Immature natural killer cell (primary cell): Measurements from ENCODE around the gene KRT5. TPM values are rescaled to one million over a fixed set of nuclear protein-coding genes. Genes with fewer than 3 reads are reported as not detected.
A peak's percentile ranks its signal among the peaks of the same experiment; 100 is the strongest.

ENCODE experiments used
- DNase-seq, 3 donors: peaks; one replicate each; pipeline ENCODE4 v3.0.0; 2022; ENCODE audit warnings: mixed read lengths in 1 of 3
- H3K27ac Mint-ChIP-seq, 6 donors: one replicate each; pipeline ENCODE4 v1.8.0; 2020; ENCODE audit warnings: mixed read lengths in 6 of 6, mild to moderate bottlenecking in 5 of 6, inconsistent platforms in 4 of 6, moderate library complexity in 3 of 6
- H3K27me3 Mint-ChIP-seq, 3 donors: one replicate each; pipeline ENCODE4 v1.8.0; 2020 to 2021; ENCODE audit warnings: low read depth in 3 of 3, mild to moderate bottlenecking in 3 of 3, mixed read lengths in 3 of 3, moderate library complexity in 3 of 3, inconsistent platforms in 1 of 3
- H3K36me3 Mint-ChIP-seq, 3 donors: one replicate each; pipeline ENCODE4 v1.8.0; 2020; ENCODE audit warnings: mixed read lengths in 3 of 3, inconsistent platforms in 2 of 3, mild to moderate bottlenecking in 2 of 3
- H3K4me1 Mint-ChIP-seq, 2 donors: one replicate each; pipeline ENCODE4 v1.8.0; 2020; ENCODE audit warnings: inconsistent platforms in 2 of 2, mild to moderate bottlenecking in 2 of 2, mixed read lengths in 2 of 2, moderate library complexity in 1 of 2
- H3K4me3 Mint-ChIP-seq, 5 donors: one replicate each; pipeline ENCODE4 v1.8.0; 2020; ENCODE audit warnings: mild to moderate bottlenecking in 5 of 5, mixed read lengths in 5 of 5, inconsistent platforms in 3 of 5, moderate library complexity in 3 of 5
- H3K9me3 Mint-ChIP-seq, 6 donors: one replicate each; pipeline ENCODE4 v1.8.0; 2020; ENCODE audit warnings: mild to moderate bottlenecking in 6 of 6, mixed read lengths in 6 of 6, inconsistent platforms in 4 of 6, moderate library complexity in 3 of 6
- polyA plus RNA-seq, 3 donors: library from polyadenylated mRNA; unstranded; fragments of 300-500 nt; fragmentation: Illumina TruSeq; gene quantifications; one replicate each; pipeline ENCODE4 v1.2.3, GENCODE V29; 2021

KRT5 gene
- polyA plus RNA-seq, 3 donors from 2014 or later = not detected

DNA sequence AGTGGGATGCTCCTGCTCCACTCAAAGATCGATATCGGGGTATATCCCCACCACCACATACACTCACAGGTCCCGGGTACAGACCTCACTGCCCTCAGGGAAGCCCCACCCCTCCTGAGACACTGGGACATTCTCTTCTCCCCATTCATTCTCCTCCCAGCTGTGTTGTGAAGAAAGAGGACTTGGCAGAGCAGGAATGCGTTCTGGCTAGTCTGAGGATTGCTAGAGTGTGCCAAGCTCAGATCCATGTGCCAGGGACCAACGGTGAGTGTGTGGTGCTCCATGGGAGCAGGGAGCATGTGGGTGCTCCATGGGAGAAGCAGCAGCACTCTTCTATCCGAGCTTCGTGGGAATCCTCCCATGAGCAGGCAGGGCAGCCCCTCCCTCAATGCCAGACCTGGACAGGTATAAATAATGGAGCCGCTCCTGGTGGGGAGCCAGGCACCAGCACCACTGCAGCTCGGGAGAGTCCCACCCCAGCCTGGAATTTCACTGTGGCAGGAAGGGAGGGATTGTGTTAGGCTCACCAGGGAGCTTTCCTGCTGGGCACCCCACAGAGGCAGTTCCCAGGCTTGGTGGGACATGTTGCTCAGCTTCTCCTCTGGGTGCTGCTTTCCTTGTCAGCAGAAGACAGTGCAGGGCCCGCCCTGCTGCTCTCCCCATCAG is 2.3 kb upstream of the KRT5 start:
- no peaks in the 10 kb centered on the region for H3K36me3 Mint-ChIP-seq
- H3K27me3 Mint-ChIP-seq = peaks cover under 1 to 3% (median 1%) of the 10 kb centered on the region in 3 donors
- H3K9me3 Mint-ChIP-seq = no peaks in the 10 kb centered on the region
- no peak overlapping the region for H3K27ac Mint-ChIP-seq
- peaks cover 26% of the 10 kb centered on the region in 2 donors for H3K4me1 Mint-ChIP-seq
- no peak overlapping the region for H3K4me3 Mint-ChIP-seq
- DNase-seq = no peak

- peak overlapping the region in 1 of 6 donors; percentile 64 for H3K27ac Mint-ChIP-seq
Measured at GRCh38 chr12:52521568-52522266, 1.5 kb upstream of the KRT5 start.

GRCh38 chr12:52521175-52521567 is 977 bp upstream of the KRT5 start:
- H3K27ac Mint-ChIP-seq = no peak overlapping the region
- H3K4me1 Mint-ChIP-seq = peaks cover 13 to 14% of the 10 kb centered on the region in 2 donors
- no peaks in the 10 kb centered on the region for H3K36me3 Mint-ChIP-seq
- H3K27me3 Mint-ChIP-seq = peaks cover 0 to 2% (median 0%) of the 10 kb centered on the region in 3 donors
- DNase-seq = no peak
- no peaks in the 10 kb centered on the region for H3K9me3 Mint-ChIP-seq
- no peak overlapping the region for H3K4me3 Mint-ChIP-seq

More at GRCh38 chr12:52521568-52522266, 1.5 kb upstream of the KRT5 start:
- no peaks in the 10 kb centered on the region for H3K9me3 Mint-ChIP-seq
- no peak for DNase-seq
- H3K27me3 Mint-ChIP-seq = peaks cover 0 to 3% (median 2%) of the 10 kb centered on the region in 3 donors
- H3K4me3 Mint-ChIP-seq = no peak overlapping the region
- no peaks in the 10 kb centered on the region for H3K36me3 Mint-ChIP-seq
- H3K4me1 Mint-ChIP-seq = peaks cover 18 to 19% of the 10 kb centered on the region in 2 donors

DNA sequence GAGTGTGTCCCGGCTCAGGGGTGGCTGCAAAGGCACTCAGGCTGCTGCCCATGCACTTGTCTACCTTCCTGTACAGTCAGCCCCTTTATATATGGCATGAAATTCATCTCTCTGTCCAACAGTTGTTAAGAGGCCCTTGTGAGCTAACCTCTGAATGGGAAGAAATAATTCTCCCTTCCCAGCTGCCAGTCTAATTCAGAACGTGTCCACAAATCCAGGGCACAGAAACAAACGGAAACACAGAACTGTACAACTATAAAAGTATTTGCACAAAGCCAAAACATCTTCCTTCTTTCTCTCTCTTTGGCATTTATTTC is 849 bp downstream of the KRT5 start:
- H3K4me1 Mint-ChIP-seq = no peaks in the 10 kb centered on the region

DNA sequence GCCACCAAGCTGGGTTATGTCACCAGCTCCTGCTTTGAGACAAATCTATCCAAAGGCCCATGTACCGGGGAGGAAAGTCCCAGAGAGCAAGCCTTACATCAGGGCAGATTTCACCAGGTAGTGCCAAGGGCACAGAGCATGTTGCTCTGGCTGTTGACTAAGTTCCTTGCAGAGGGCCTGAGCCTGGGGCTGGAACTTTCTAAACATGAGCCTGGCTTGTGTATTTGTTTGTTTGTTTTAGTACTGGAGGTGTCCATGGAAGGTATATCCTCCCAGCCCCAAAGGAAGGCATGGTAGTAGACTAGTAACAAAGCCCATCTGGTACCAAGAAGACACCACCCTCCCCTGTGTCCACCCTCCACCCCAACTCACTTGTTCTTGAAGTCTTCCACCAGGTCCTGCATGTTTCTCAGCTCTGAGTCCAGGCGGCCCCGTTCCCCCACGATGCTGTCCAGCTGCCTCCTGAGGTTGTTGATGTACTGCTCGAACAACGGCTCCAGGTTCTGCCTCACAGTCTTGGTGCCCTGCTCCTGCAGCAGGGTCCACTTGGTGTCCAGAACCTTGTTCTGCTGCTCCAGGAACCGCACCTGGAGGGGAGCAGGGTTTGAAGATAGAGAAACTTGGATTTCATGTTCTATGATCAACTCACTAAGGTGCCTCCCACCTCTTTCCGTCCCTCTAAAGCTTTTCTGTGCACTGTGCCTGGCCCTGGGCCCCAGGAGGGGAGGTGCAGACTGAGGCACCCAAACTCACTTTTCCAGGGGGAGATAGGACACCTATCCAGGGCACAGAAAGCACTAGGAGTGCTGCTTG is 1.4 kb downstream of the KRT5 start:
- no peak for DNase-seq
- Mint-ChIP-seq H3K4me1 (no peaks in the 10 kb centered on the region), H3K27ac (no peak overlapping the region), H3K9me3 (no peaks in the 10 kb centered on the region), H3K4me3 (no peak overlapping the region), H3K27me3 (peaks cover 0 to 3% (median 2%) of the 10 kb centered on the region in 3 donors), H3K36me3 (no peaks in the 10 kb centered on the region)

More for the DNA sequence above, 849 bp downstream of the KRT5 start:
- DNase-seq = no peak
- no peak overlapping the region for H3K4me3 Mint-ChIP-seq
- H3K27me3 Mint-ChIP-seq = peaks cover 0 to 3% (median 2%) of the 10 kb centered on the region in 3 donors
- H3K27ac Mint-ChIP-seq = peak overlapping the region in 1 of 6 donors; percentile 30
- no peaks in the 10 kb centered on the region for H3K36me3 Mint-ChIP-seq
- no peaks in the 10 kb centered on the region for H3K9me3 Mint-ChIP-seq

GRCh38 chr12:52517888-52518287 is 2.3 kb downstream of the KRT5 start:
- peaks cover 0 to 3% (median 2%) of the 10 kb centered on the region in 3 donors for H3K27me3 Mint-ChIP-seq
- DNase-seq = no peak
- H3K36me3 Mint-ChIP-seq = no peaks in the 10 kb centered on the region
- no peak overlapping the region for H3K4me3 Mint-ChIP-seq
- no peaks in the 10 kb centered on the region for H3K9me3 Mint-ChIP-seq
- no peak overlapping the region for H3K27ac Mint-ChIP-seq
- H3K4me1 Mint-ChIP-seq = no peaks in the 10 kb centered on the region

- Mint-ChIP-seq H3K4me1 (no peaks in the 10 kb centered on the region), H3K36me3 (no peaks in the 10 kb centered on the region), H3K9me3 (no peaks in the 10 kb centered on the region), H3K27me3 (peaks cover 0 to 3% (median 2%) of the 10 kb centered on the region in 3 donors), H3K4me3 (no peak overlapping the region), H3K27ac (no peak overlapping the region)
- no peak for DNase-seq
Measured at GRCh38 chr12:52517005-52517835, 3.0 kb downstream of the KRT5 start.

DNA sequence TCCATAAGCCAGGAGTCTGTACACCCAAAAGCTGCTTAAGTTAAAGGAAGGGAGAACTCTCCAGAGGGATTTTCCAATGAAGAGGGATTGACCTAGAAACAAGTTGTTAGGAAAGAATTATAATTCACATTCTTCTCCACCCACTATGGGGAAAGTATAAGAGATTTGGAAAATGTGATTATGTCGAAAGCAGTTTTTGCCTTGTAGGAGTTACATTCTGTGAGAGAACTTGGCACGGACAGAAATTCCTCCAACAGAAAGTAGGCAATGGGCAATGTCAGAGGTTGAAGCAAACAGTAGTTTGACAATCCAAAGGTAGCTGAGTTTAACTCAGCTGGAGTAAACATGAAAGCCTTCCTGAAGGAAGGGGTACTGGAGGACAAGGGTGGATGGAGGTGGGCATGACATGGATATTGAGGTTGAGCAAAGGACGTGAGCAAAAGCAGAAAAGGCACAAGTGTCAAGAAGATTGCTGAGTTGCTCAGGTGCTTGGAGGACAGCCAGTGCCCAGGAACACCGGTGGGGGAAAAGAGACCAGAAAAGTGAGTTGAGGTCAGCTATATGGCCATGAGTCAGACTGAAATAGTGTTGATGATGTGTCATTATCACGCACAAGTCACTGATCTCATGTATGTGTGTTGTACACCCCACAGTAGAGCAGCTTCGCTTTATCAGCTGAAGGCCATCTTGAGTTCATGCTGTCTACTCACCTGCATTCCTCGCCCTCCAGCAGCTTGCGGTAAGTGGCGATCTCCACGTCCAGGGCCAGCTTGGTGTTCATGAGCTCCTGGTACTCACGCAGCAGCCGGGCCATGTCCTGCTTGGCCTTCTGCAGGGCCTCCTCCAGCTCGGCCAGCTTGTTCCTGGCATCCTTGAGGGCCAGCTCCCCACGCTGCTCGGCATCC is 4.0 kb downstream of the KRT5 start:
- peaks cover 0 to 7% (median 6%) of the 10 kb centered on the region in 3 donors for H3K36me3 Mint-ChIP-seq
- H3K4me1 Mint-ChIP-seq = no peaks in the 10 kb centered on the region
- no peak overlapping the region for H3K4me3 Mint-ChIP-seq
- H3K27ac Mint-ChIP-seq = peak overlapping the region in 1 of 6 donors; percentile 71
- peaks cover 0 to 8% (median 2%) of the 10 kb centered on the region in 6 donors for H3K9me3 Mint-ChIP-seq
- DNase-seq = no peak
- peaks cover 3% of the 10 kb centered on the region in 3 donors for H3K27me3 Mint-ChIP-seq

DNA sequence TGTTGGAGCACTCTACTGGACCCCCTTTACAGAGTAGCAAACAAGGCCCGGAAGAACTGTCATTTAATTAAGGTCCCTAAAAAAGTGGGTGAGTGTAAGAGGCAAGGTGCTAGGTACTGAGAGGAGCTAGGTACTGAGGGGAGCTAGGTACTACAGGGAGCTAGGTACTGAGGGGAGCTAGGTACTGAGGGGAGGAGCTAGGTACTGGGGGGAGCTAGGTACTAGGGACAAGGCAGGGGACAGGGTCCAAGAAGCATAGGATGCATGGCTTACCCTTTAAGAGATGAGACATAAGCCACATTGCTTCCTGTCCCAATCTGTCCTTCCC is 4.9 kb downstream of the KRT5 start:
- peaks cover 3 to 4% (median 3%) of the 10 kb centered on the region in 3 donors for H3K27me3 Mint-ChIP-seq
- H3K27ac Mint-ChIP-seq = no peak overlapping the region
- no peak overlapping the region for H3K4me3 Mint-ChIP-seq
- H3K36me3 Mint-ChIP-seq = peaks cover 0 to 9% (median 8%) of the 10 kb centered on the region in 3 donors
- DNase-seq = no peak
- no peaks in the 10 kb centered on the region for H3K4me1 Mint-ChIP-seq
- H3K9me3 Mint-ChIP-seq = peaks cover 0 to 10% (median 5%) of the 10 kb centered on the region in 6 donors

- peaks cover 0 to 9% (median 8%) of the 10 kb centered on the region in 3 donors for H3K36me3 Mint-ChIP-seq
Measured at GRCh38 chr12:52514471-52515318, 5.5 kb downstream of the KRT5 start.

DNA sequence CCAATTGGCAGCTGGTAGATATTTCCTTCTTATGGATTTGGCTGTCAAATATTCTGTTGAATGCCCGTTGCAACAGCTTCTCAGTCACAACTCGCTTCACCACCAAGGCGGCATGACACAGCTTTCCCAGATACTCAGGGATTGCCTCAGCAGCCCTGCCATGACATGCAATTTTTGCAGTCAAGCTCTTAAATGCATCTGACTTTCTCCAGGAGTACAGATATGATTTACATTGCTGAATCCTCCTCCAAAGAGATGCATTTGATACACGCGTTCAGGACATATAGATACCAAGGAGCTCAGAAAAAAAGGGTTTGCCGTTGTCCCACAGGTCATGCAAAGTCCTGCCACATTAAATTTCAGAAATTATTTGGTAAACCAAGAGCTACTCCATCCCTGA is 6.5 kb downstream of the KRT5 start:
- H3K9me3 Mint-ChIP-seq = peaks cover 0 to 10% (median 5%) of the 10 kb centered on the region in 6 donors
- no peak for DNase-seq
- peaks cover 0 to 9% (median 8%) of the 10 kb centered on the region in 3 donors for H3K36me3 Mint-ChIP-seq
- H3K4me3 Mint-ChIP-seq = no peak overlapping the region
- peaks cover 3 to 6% (median 3%) of the 10 kb centered on the region in 3 donors for H3K27me3 Mint-ChIP-seq
- no peak overlapping the region for H3K27ac Mint-ChIP-seq
- H3K4me1 Mint-ChIP-seq = no peaks in the 10 kb centered on the region

More at GRCh38 chr12:52514471-52515318, 5.5 kb downstream of the KRT5 start:
- no peak overlapping the region for H3K4me3 Mint-ChIP-seq
- H3K9me3 Mint-ChIP-seq = peaks cover 0 to 10% (median 5%) of the 10 kb centered on the region in 6 donors
- peaks cover 3 to 6% (median 3%) of the 10 kb centered on the region in 3 donors for H3K27me3 Mint-ChIP-seq
- H3K27ac Mint-ChIP-seq = no peak overlapping the region
- H3K4me1 Mint-ChIP-seq = no peaks in the 10 kb centered on the region
- DNase-seq = no peak

GRCh38 chr12:52508211-52508610 is 12.0 kb downstream of the KRT5 start:
- no peak for DNase-seq
- Mint-ChIP-seq H3K27me3 (peaks cover 0 to 11% (median 1%) of the 10 kb centered on the region in 3 donors), H3K27ac (peak overlapping the region in 2 of 6 donors; percentile 77 to 80)

More at GRCh38 chr12:52508211-52508610, 12.0 kb downstream of the KRT5 start:
- H3K4me3 Mint-ChIP-seq = no peak overlapping the region
- H3K9me3 Mint-ChIP-seq = peaks cover 0 to 10% (median 5%) of the 10 kb centered on the region in 6 donors
- peaks cover 15 to 23% of the 10 kb centered on the region in 2 donors for H3K4me1 Mint-ChIP-seq
- peaks cover 0 to 9% (median 8%) of the 10 kb centered on the region in 3 donors for H3K36me3 Mint-ChIP-seq
